PFSK-1 (cell line): ENCODE measurements around the gene YRDC.

Experiments
- FOXP2 ChIP-seq: optimal IDR thresholded peaks from 2 replicates; pipeline ENCODE3; 2011; ENCODE audit warnings: borderline replicate concordance, control low read depth, inconsistent platforms; ENCODE audit not compliant: insufficient read depth; ENCODE audit errors: extremely low read length, extremely low read depth
- POLR2AphosphoS5 ChIP-seq: IDR thresholded peaks from 2 replicates; pipeline ENCODE4 v1.6.1; 2012; ENCODE audit warnings: low read depth, mild to moderate bottlenecking, control low read depth, low read length, moderate library complexity
- REST ChIP-seq, 2 experiments: IDR thresholded peaks; 2 replicates each; pipeline versions ENCODE4 v1.6.1 to v1.8.0; 2011 to 2012; ENCODE audit warnings: low read depth in 2 of 2, low read length in 2 of 2, control low read depth in 1 of 2, inconsistent platforms in 1 of 2, mild to moderate bottlenecking in 1 of 2, moderate library complexity in 1 of 2; ENCODE audit not compliant: insufficient read depth in 1 of 2
- SIN3A ChIP-seq: IDR thresholded peaks from 2 replicates; pipeline ENCODE4 v1.6.1; 2012; ENCODE audit warnings: mild to moderate bottlenecking, low read length, moderate library complexity, borderline replicate concordance; ENCODE audit not compliant: insufficient read depth
- TAF1 ChIP-seq: IDR thresholded peaks from 2 replicates; pipeline ENCODE4 v1.6.1; 2012; ENCODE audit warnings: low read length, control low read depth, borderline replicate concordance; ENCODE audit not compliant: insufficient read depth

Gene YRDC

DNA sequence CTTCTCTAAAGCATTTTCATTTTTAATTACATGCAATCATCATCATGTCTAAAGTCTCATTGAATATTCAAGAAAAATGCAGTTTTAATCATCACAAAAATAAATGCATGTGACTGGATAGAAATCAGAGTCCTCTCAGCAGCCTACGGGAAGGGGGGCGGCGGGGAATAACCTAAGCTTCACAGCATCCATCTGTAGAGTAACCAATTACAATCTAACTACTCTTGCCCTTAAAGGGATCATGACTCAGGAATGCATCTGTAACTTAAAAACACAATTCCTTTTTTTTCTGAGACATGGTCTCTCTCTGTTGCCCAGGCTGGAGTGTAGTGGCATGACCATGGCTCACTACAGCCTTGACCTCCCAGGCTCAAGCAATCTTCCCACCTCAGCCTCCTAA, 28.8 kb upstream of the YRDC start:
- TF ChIP-seq TAF1 (no peak), SIN3A (no peak), REST (IDR thresholded peaks at IDR 0.05; ENCODE audit: insufficient read depth in 1 of 2, low read depth in 2 of 2, low read length in 2 of 2) (no peak), POLR2AphosphoS5 (no peak), FOXP2 (no peak)

DNA sequence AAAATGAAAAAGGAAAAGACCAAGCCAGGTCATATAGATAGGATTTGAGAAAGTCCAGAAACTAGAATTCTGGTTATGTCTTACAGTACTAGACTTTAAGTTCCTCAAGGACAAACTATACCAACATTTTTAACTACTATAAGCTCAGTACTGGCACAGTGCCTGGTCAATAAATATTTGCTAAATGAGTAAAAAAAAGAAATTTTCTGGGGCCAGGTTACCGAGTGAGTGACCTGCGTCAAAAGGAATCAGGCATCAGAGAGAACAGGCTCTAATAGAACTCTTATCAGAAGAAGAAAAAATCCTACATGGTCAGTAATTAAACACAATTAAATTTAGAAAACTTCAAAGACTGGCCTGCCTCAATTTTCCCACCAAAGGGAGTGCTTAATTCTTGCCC, 23.8 kb upstream of the YRDC start:
- TF ChIP-seq REST (IDR thresholded peaks at IDR 0.05; ENCODE audit: insufficient read depth in 1 of 2, low read depth in 2 of 2, low read length in 2 of 2) (no peak), POLR2AphosphoS5 (no peak), SIN3A (no peak), TAF1 (no peak), FOXP2 (no peak)

DNA sequence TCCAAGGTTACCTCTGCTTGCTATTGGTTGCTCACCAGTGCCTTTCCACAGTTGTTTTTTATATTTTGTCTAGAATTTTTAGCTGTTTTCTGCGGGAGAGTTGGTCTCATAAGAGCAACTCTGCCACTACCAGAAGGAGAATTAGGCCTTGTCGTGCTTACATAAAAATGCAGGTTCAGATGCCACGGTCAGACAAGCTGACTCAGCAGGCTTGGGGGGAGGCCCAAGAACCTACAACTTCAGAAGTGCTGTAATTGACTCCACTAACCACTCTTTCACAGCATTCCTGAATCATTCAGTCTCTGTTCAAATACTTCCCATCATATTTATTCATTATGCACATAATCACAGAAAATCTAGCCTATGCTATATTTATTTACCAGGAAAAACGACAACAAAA, 23.1 kb upstream of the YRDC start:
- TF ChIP-seq FOXP2 (no peak), SIN3A (no peak)

DNA sequence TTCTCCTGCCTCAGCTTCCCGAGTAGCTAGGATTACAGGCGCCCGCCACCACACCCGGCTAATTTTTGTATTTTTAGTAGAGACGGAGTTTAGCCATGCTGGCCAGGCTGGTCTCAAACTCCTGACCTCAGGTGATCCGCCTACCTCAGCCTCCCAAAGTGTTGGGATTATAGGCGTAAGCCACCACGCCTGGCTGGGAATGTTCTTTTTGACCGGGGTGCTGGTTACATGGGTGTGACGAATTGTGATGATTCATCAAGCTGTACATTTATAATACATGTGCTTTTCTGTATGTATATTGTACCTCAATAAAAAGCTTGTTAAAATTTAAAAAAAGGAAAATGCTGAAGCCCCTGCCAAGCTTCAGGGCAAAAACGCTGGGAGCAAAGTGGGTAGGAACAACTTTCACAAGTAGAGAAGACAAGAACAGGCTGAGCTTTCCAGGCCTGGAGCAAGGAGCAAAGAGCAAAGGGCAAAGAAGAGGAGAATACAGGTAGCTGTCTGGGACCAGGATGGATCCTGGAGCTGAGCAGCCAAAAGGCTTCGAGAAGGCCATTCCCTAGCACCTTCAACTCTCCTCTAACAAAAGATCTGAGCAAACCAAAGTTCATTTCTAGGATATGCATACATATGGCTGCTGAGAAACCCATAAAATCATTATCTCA, 20.5 kb upstream of the YRDC start:
- TF ChIP-seq POLR2AphosphoS5 (no peak), SIN3A (no peak), TAF1 (no peak), FOXP2 (no peak)

DNA sequence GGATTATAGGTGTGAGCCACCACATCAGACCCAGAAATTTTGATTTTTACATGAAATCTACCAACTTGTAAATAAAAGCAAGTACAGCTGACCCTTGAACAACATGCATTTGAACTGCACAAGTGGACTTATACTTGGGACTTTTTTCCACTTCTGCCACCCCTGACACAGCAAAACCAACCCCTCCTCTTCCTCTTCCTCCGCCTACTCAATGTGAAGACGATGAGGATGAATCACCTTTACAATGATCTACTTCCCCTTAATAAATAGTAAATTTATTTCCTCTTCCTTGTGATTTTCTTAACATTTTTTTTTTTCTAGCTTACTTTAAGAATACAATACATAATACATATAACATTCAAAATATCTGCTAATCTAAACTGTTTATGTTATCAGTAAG, 17.5 kb upstream of the YRDC start:
- TF ChIP-seq FOXP2 (no peak), SIN3A (no peak), POLR2AphosphoS5 (no peak), TAF1 (no peak)

GRCh38 chr1:37824001-37824400, 16.0 kb upstream of the YRDC start:
- no peak for TF ChIP-seq SIN3A
- no peak for TF ChIP-seq FOXP2
- no peak for TF ChIP-seq TAF1
- TF ChIP-seq POLR2AphosphoS5, result no peak
- no peak for TF ChIP-seq REST (IDR thresholded peaks at IDR 0.05; ENCODE audit: insufficient read depth in 1 of 2, low read depth in 2 of 2, low read length in 2 of 2)
